ENCODE data around the gene EARS2.

GRCh38 chr16:23485257-23485614 lies 71.9 kb downstream of the EARS2 start:
- TF ChIP-seq CTCF (IDR thresholded peaks at IDR 0.05) (no peak), POLR2A (IDR thresholded peaks at IDR 0.05) (no peak)

All from lower leg skin (tissue), 3 donors.